Activated T-helper 1 cell treated with anti-CD3 and anti-CD28 coated beads, Interleukin-2, amount 50 U/mL, for 16 hours (primary cell): ENCODE measurements around the gene CC2D2A.

ENCODE experiments used
- DNase-seq, 2 donors: peaks; one replicate each; pipeline ENCODE4 v3.0.0-alpha.2; 2020; ENCODE audit warnings: low read depth in 1 of 2, low spot score in 1 of 2

Gene CC2D2A

DNA sequence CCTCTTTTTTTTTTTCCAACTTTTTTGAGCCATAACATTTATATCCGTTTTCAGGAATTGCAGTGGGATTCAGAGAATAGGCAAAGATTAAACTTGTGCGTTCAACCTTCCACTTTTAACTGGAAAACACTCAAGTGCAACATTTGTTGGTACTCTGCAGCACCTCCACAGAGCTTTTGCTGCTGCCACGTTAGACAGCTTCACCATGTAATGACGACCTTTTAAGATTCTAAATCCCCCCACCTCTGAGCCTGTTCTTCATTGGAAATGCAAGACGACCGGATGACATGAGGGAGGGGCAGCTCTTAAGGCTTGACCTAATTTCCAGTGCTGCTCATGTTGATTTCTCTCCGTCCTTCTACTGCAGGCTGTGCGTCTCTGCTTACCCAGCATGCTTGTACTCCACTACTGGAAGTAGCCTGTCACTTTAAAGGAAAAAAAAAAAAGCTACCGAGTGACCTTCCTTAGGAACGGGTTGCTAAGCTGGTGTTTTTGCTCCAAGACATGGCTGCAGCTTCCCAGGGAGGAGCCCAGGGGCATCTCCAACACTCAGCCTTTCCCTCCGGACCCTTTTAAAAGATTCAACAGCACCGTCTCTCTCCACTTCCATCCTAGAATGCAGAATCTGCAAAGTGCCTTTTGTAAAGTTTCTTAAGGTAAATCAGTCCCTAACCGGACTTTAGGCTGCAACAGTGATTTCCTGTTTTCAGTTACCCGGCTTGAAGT is at the start of gene CC2D2A:
CC2D2A (plus strand) TSS at position 481 of the 726 bp plus-strand sequence. CDS start 6,051 bp downstream, outside the sequence.
- no peak for DNase-seq

DNA sequence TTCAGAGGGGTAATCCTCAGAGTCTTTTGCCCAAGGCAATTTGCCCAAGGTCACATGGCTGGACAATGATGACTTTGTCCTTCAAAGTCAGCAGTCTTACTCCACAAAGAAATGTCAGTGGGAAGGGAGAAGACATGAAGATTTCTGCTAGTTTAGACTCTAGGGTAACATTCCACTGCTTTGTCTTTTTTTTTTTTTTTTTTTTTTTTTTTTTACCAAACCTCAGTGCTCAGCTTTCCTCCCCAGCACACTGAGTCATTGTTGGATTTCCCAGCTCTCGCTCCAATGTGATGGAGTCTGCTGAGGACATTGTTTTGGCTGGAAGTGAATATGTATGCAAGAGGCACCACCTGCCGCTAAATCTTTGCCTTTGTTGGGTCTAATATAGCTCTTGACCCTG is 49.0 kb upstream of the CC2D2A start:
- DNase-seq: no peak

DNA sequence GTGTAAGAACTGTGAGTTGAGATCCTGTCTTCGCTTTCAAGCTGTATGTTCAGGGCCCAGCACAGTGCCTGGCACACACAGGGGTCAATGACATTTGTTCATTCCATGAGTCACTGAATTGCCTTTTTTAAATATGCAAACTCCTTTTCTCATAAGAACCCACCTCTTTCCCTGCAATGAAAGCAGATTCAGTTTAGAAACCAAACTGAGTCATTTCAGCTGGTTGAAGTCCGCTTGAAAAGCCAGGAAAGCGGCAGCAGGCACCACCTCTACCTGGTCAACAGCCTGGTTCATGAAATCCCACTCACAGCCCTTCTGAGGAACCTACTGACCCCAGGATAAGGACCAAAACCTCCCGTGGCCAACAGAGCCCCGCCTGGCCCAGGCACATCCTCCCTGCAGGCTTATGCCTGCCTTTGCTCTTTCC is 46.4 kb upstream of the CC2D2A start:
- no peak for DNase-seq

- no peak for DNase-seq
Measured at GRCh38 chr4:15425520-15425919, 44.2 kb upstream of the CC2D2A start.

DNA sequence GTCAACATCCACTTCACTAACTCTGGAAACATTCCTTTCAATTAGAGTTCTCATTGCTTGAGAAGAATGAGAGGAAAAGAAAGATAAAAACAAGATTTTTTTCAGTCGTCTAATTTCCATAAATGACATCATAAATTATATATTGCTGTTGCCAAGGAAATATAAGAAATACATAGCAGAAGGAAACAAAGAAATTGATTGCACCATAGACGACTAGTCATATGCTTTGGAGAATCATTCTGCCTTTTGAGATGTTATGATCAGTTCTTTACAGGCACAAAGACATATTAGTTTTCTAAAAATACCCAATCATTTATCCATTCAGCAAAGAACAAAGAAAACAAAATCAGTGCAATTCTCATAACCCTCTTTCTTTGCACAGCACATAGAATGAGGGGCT is 42.5 kb upstream of the CC2D2A start:
- no peak for DNase-seq

DNA sequence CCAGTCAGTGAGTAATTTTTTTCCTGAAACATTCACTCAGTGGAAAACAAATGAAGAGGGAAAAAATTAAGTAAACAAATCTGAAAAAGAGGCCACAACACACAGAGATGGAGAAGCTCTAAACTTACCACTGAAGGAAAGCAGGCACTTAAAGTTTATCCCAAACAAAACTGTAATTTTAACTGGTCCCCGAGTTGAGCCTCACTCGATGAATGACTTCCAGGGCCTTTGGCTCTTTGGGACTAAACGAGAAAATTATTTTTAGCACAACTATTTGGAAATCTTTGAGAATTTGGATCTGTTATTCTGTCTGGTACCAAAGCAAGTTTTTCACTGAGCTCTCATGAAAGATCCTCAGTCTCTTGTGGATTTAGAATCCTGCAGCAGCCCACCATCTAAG is 42.0 kb upstream of the CC2D2A start, which contains the start of gene C1QTNF7:
C1QTNF7 (plus strand) TSS at position 333 of the 400 bp plus-strand sequence. CDS start 7,711 bp downstream, outside the sequence.
- DNase-seq: no peak

- no peak for DNase-seq
Measured at GRCh38 chr4:15428611-15429010, 41.1 kb upstream of the CC2D2A start.

DNA sequence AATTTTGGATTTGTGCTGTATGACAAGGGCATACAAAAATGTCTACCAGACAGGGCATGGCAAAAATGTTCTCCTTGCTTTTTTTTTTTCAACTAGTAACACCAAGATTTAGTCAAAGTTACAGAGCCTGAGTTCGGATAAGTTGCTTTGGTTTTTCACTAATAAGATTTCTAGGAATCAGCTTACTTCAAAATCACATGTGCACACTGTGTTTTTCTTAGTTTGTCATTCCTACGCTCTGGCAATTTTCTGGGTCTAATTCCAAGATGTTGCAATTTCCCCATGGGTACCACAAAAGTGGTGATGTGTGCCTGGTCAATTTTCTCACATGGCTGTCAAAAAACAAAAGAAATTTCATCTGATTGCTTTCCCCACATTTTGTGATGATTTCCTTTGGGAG is 35.6 kb upstream of the CC2D2A start:
- no peak for DNase-seq

- DNase-seq: no peak
Measured at GRCh38 chr4:15434676-15435075, 35.0 kb upstream of the CC2D2A start.

GRCh38 chr4:15436513-15436912 is 33.2 kb upstream of the CC2D2A start:
- DNase-seq: no peak

DNA sequence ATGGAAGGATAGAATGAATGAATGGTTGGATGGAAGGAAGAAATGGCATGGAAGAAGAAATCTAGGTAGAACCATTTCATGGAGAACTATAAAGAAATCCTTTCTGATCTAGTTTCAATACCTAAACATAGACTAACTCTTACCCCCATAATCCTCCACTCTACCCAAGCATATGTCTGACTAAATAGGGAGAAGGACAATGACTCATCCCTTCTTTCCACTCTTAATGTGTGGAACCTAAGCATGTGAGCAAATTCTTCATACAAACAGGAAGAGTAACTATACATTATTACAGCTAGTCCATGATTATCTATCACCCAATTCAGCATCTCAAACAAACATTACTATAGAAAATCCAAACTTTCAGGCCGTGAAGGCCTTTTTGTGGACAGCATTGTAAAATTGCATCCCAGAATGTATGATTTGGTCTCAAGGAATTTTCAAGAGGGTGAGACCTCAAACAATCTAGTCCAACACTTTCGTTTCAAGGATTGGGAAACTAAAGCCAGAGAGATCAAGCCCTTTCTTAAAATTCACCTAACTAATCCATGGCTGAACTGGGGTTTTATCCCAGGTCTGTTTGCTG is 30.6 kb upstream of the CC2D2A start:
- no peak for DNase-seq

DNA sequence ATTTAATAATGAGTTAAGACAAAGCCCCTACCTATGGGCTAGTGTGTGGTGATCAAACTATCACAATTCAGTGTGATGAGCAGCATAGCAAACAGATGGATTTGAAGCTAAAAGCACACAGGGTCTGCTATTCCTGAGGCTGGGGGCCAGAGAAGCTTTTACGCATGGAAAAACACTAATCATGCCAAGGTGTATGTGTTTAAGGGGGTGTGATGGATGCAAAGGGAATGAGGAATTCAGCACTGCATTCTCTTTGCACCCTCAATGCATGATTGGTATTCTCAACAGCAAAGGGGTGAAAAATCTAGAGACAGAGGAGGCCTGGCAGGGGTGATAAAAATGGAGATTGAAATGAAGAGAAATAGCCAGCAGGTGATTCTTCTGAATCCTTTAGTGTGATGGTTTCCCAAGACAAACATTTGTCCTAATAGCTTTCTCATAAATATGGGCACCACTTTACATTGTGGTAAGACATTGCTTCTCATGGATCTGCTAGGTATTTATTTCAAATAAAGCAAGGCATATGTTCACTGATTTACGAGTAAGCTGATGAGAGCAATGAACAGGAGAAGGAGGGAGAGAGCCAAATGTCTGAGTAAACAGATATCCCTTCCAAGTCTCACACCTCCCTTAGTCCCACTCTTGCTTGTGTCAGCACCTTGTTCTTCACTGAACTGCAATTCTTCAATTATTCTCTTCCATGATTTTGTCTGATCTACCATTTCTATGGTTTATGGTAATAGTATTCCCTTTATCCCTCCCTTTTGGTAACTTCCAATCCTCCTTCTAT is 26.1 kb upstream of the CC2D2A start:
- no peak for DNase-seq

DNA sequence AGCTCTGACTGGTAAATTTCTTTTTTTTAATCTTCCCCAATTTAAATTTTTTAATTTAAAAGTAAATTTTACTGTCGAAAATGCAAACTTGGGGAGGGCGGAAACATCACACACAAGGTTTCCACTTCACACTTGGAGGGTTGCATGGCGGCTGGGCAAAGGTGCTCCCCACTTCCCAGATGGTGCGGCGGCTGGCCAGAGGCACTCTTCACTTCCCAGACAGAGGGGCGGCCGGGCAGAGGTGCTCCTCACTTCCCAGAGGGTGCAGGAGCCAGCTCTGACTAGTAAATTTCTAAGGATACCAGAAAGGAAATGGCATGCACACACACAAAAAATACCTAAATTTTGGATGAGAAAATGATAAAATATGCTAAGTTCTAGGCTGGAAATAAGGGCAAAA is 25.4 kb upstream of the CC2D2A start:
- DNase-seq: no peak

GRCh38 chr4:15444879-15445547 is 24.7 kb upstream of the CC2D2A start:
- DNase-seq: no peak

DNA sequence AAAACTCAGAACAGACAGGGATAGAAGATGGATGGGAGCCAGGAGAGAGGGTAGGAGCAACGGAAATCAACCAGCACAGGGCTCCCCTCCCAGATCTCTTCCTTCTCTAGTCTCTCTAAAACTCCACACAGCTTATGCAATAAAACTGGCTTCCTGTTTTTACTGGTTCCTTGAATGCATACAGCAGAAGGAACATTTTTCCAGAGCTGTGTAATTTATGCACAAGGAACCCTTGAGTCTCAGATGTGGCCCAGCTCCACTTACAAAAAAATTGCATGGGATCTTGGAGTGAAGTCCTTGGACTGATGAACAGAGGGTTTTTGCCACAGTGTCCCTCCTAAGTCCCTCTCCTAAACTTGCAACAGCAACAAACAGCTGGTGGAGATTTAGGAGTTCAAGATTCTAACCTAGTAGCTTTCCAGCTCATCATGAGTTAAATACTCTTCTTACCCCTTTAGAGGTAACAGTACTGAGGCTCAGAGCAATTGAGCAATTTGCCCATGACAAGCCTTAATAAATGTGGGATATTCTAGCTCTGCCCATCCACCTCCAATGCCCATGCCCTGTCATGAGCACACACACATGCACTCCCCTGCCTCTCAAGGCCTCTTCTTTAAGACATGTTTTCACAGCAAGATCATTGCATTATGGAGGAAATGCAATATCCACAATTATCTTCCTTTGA is 18.4 kb upstream of the CC2D2A start:
- no peak for DNase-seq

DNA sequence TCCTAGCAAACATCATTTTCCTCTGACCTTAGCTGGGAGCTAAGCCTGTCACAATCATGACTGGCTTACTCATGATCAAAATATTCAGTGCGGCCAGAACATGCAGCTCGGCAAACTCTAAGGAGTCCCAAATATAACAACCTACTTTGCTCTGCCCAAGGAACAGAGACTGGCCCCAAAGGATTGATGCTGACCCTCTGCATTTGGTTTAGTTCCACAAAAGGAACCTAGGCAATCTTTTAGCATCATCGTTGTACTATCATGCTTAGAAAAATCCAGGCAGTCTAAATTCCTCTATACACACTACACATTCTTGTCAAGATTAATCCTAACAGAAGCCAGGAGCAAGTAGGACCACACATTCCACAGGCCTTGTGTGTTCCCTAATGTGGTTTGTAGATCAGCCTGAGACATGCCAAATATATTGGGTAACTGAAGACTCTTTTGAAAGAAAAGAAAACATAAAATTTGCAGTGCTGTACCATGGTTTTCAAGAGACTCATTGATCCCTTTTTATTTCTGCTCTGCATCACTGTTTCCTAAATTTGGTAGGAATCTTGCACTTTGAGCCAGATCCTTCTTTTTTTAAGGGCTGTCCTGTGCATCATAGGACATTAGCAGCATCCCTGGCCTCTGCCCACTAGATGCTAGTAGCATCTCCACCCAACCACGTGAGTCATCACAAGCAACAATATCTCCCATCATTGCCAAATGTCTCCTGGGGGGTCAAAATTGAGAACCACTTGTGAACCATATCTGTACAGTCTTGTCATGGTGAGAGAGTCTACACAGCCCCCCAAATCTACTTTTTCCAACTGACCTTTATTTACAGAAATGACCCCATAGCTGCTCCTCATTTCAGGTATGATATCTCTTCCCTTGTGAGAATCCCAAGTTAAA is 17.6 kb upstream of the CC2D2A start:
- DNase-seq: no peak

GRCh38 chr4:15455290-15455689 is 14.4 kb upstream of the CC2D2A start:
- no peak for DNase-seq

DNA sequence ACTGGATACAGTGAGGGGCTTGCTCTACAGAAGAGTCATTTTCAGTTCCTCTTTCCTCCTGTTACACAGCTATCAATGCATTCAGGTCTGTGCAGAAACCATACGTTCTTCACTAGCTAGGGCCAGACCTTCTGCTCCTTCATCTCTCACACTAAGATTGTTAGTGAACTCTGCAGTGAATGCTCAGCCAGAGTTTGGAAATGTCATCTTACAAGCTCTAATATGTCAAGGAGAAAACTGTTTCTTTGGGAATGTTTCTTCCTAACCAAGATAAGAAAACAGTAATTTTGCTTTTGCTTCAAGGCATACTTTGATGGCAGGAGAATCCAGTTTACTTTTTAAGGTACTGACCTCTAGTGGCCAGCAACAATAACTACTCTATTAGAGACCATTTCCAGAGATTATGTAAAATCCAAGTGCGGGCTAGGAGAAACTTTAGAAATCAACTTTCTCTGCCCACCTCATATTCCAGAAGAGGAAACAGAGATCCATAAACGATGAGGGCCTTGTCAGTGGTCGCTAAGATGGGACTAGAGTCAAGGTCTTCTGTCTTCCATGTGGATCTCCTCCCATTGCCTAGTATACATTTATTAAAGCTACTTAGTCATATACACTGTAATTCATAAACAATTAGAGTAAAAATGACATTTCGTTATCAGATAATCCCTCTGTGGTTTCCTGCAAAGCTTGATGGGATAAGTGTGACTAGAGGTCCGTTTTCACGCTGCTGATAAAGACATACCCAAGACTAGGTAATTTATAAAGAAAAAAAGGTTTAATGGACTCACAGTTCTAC is 12.1 kb upstream of the CC2D2A start:
- no peak for DNase-seq

DNA sequence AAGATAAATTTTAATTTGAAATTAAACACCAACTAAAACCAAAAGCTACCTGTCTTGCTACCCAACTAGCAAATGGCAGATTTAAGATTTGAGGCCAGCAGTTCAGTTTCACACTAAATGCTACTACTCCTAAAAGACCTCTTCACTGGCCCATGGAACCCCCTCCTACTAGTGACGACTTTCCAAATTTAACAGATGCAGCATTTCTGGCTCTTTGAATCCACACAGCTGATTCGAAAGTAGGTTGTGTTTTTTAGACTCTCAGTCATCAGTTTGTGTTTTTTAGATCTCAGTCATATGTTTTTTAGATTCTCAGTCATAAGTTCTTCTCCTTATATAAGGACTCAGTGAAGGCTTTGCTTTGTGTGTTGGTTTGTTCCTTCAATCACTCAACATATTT is 11.1 kb upstream of the CC2D2A start:
- DNase-seq: no peak
